ENCODE results near the gene TLCD1.

DNA sequence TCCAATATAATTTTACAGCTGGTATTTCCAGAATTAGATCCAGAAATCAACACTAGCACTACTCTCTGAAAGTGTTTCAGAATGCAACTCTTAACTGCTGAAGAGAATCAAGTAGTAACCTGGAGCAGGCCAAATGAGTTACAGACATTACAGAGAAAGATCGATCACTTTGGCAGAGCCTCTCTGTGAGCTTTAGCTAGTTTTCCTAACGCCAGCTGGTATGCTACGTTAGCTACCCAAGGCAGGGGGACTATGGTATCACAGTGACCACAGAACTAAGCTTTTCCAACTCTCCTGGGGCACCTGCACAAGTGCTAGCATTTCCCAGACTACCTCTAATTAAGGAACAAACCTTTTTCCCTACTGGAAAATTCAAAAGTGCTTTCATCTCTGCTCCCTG lies 48.2 kb upstream of the TLCD1 start:
- TF ChIP-seq, protein P1, sequence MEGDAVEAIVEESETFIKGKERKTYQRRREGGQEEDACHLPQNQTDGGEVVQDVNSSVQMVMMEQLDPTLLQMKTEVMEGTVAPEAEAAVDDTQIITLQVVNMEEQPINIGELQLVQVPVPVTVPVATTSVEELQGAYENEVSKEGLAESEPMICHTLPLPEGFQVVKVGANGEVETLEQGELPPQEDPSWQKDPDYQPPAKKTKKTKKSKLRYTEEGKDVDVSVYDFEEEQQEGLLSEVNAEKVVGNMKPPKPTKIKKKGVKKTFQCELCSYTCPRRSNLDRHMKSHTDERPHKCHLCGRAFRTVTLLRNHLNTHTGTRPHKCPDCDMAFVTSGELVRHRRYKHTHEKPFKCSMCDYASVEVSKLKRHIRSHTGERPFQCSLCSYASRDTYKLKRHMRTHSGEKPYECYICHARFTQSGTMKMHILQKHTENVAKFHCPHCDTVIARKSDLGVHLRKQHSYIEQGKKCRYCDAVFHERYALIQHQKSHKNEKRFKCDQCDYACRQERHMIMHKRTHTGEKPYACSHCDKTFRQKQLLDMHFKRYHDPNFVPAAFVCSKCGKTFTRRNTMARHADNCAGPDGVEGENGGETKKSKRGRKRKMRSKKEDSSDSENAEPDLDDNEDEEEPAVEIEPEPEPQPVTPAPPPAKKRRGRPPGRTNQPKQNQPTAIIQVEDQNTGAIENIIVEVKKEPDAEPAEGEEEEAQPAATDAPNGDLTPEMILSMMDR (IDR thresholded peaks at IDR 0.05 in 4 of 5, conservative IDR thresholded peaks at IDR 0.05 in 1 of 5), result no peak
- no peak for TF ChIP-seq POLR2A (IDR thresholded peaks at IDR 0.05)

Data from gastrocnemius medialis (tissue), 4 donors.